Smooth muscle cell of trachea (primary cell): Measurements from ENCODE around the gene PTDSS2. TPM values are rescaled to one million over a fixed set of nuclear protein-coding genes. Genes with fewer than 3 reads are reported as not detected.

ENCODE experiments used
- total RNA-seq: library from RNA; depleted of rRNA; stranded (reverse); fragments of >200 nt; gene quantifications from 2 replicates; pipeline ENCODE4 v1.2.1, GENCODE V29; 2014

The PTDSS2 gene
- total RNA-seq: 35.9 and 40.5 TPM in 2 replicates

GRCh38 chr11:449889-450808 lies at the start of gene PTDSS2:
Gene PTDSS2, plus strand, starts transcription at chr11:450279. Its CDS starts 177 bp downstream, at chr11:450456.

GRCh38 chr11:441418-442274 lies 8.4 kb upstream of the PTDSS2 start, which contains the start of gene ANO9:
Gene ANO9, minus strand, starts transcription at chr11:442011. Its CDS starts 85 bp downstream, at chr11:441926.

GRCh38 chr11:506995-507726 lies 57.1 kb downstream of the PTDSS2 start, which contains the start of gene RNH1:
Gene RNH1, minus strand, starts transcription at chr11:507242. Its CDS starts 5,080 bp downstream, at chr11:502162.

GRCh38 chr11:535519-536454 lies 85.7 kb downstream of the PTDSS2 start, which contains the start of gene HRAS:
Gene HRAS, minus strand, starts transcription at chr11:535576.

GRCh38 chr11:536841-537621 lies 87.0 kb downstream of the PTDSS2 start, which contains the start of gene LRRC56:
Gene LRRC56, plus strand, starts transcription at chr11:537527. Its CDS starts 3,158 bp downstream, at chr11:540685.

Other genes starting within 250 kb of the PTDSS2 start
- gene BET1L, start 242.9 kb upstream of the PTDSS2 start, total RNA-seq: 25.5 and 26.3 TPM in 2 replicates
- 118 and 212 TPM in 2 replicates for gene RIC8A, start 242.6 kb upstream of the PTDSS2 start, total RNA-seq
- gene SIRT3, start 213.9 kb upstream of the PTDSS2 start, total RNA-seq: 10.8 and 14.1 TPM in 2 replicates
- 115 and 168 TPM in 2 replicates for gene PSMD13, start 213.3 kb upstream of the PTDSS2 start, total RNA-seq
- gene NLRP6, start 171.9 kb upstream of the PTDSS2 start, total RNA-seq: not detected in 2 replicates
- 7.9 and 18.0 TPM in 2 replicates for gene PGGHG, start 161.2 kb upstream of the PTDSS2 start, total RNA-seq
- 0.50 TPM in 1 of 2 replicates, not detected in the other for gene IFITM5, start 150.8 kb upstream of the PTDSS2 start, total RNA-seq
- gene IFITM2, start 142.5 kb upstream of the PTDSS2 start, total RNA-seq: 49.7 and 93.9 TPM in 2 replicates
- gene IFITM1, start 136.2 kb upstream of the PTDSS2 start, total RNA-seq: 20.9 and 31.6 TPM in 2 replicates
- 33.3 and 84.0 TPM in 2 replicates for gene IFITM3, start 129.4 kb upstream of the PTDSS2 start, total RNA-seq
- gene B4GALNT4, start 80.8 kb upstream of the PTDSS2 start, total RNA-seq: 3.3 and 4.7 TPM in 2 replicates
- gene PKP3, start 56.1 kb upstream of the PTDSS2 start, total RNA-seq: 1.7 and 2.8 TPM in 2 replicates
- 17.5 and 18.5 TPM in 2 replicates for gene SIGIRR, start 35.3 kb upstream of the PTDSS2 start, total RNA-seq
- 0.17 TPM in 1 of 2 replicates, not detected in the other for gene ANO9, start 8.3 kb upstream of the PTDSS2 start, total RNA-seq
- gene RNH1, start 57.0 kb downstream of the PTDSS2 start, total RNA-seq: 538 and 702 TPM in 2 replicates
- 49.5 and 62.4 TPM in 2 replicates for gene HRAS, start 85.3 kb downstream of the PTDSS2 start, total RNA-seq
- 0.73 and 1.5 TPM in 2 replicates for gene LRRC56, start 87.2 kb downstream of the PTDSS2 start, total RNA-seq
- gene LMNTD2, start 110.5 kb downstream of the PTDSS2 start, total RNA-seq: 0.29 and 0.33 TPM in 2 replicates
- 2.3 and 4.4 TPM in 2 replicates for gene RASSF7, start 110.7 kb downstream of the PTDSS2 start, total RNA-seq
- 21.2 and 29.8 TPM in 2 replicates for gene PHRF1, start 126.2 kb downstream of the PTDSS2 start, total RNA-seq
- 7.7 and 11.9 TPM in 2 replicates for gene IRF7, start 165.7 kb downstream of the PTDSS2 start, total RNA-seq
- gene CDHR5, start 174.7 kb downstream of the PTDSS2 start, total RNA-seq: under 0.01 TPM in 1 of 2 replicates, not detected in the other
- gene SCT, start 176.9 kb downstream of the PTDSS2 start, total RNA-seq: not detected in 2 replicates
- not detected in 2 replicates for gene DRD4, start 187.0 kb downstream of the PTDSS2 start, total RNA-seq
- gene DEAF1, start 244.9 kb downstream of the PTDSS2 start, total RNA-seq: 26.6 and 58.4 TPM in 2 replicates
- 13.7 and 14.8 TPM in 2 replicates for gene TMEM80, start 245.5 kb downstream of the PTDSS2 start, total RNA-seq